OCI-LY3 (cell line): ENCODE results near the gene PSME4.
"Not testable (repeated sequence)": the region's sequence is repeated elsewhere in the genome, so short reads cannot be mapped to it uniquely, and the experiment has no call there.

Source experiments
- H2AFZ ChIP-seq: fragments of 200-600, 300-600 bp; shearing (Covaris generic); 2 replicates; pipeline ENCODE4 v1.6.0; 2014; ENCODE audit warnings: antibody characterized with exemption, low read depth, low read length
- H3K27ac ChIP-seq: fragments of 200-600, 300-600 bp; sonication (generic); 2 replicates; pipeline ENCODE4 v1.5.1; 2014; ENCODE audit warnings: mild to moderate bottlenecking, low read length, moderate library complexity, mixed read lengths
- H3K27me3 ChIP-seq: fragments of 200-600, 300-600 bp; sonication (generic); 2 replicates; pipeline ENCODE4 v1.6.1; 2014; ENCODE audit warnings: low read depth, low read length, mixed read lengths
- H3K36me3 ChIP-seq: fragments of 200-600, 300-600 bp; sonication (generic); replicated peaks from 2 replicates; pipeline ENCODE3; 2014; ENCODE audit warnings: low read depth, low read length, mixed read lengths
- H3K4me1 ChIP-seq: fragments of 300-600, 200-600 bp; sonication (generic); 2 replicates; pipeline ENCODE4 v1.6.1; 2014; ENCODE audit warnings: low read length, mixed read lengths
- H3K4me2 ChIP-seq: fragments of 200-600, 300-600 bp; sonication (generic); 2 replicates; pipeline ENCODE4 v1.6.1; 2014; ENCODE audit warnings: low read length, mixed read lengths
- H3K4me3 ChIP-seq: fragments of 300-600, 200-600 bp; sonication (generic); 2 replicates; pipeline ENCODE4 v1.5.1; 2014; ENCODE audit warnings: antibody characterized with exemption, mild to moderate bottlenecking, low read length, moderate library complexity
- H3K79me2 ChIP-seq: fragments of 300-600, 200-600 bp; shearing (Covaris generic); 2 replicates; pipeline ENCODE4 v1.6.1; 2014; ENCODE audit warnings: mild to moderate bottlenecking, low read length, mixed read lengths
- H3K9ac ChIP-seq: fragments of 300-600, 200-600 bp; shearing (Covaris generic); 2 replicates; pipeline ENCODE4 v1.6.0; 2014; ENCODE audit warnings: mild to moderate bottlenecking, low read length, moderate library complexity
- H3K9me3 ChIP-seq: fragments of 200-600, 300-600 bp; shearing (Covaris generic); 2 replicates; pipeline ENCODE4 v1.6.1; 2014; ENCODE audit warnings: low read length, mixed read lengths; ENCODE audit not compliant: insufficient read depth
- H4K20me1 ChIP-seq: fragments of 200-600, 300-600 bp; sonication (generic); 2 replicates; pipeline ENCODE4 v1.6.1; 2016; ENCODE audit warnings: low read length, mixed read lengths; ENCODE audit not compliant: insufficient read depth
- CTCF ChIP-seq: fragments of 200-600, 300-600 bp; sonication (generic); IDR thresholded peaks from 2 replicates; pipeline ENCODE4 v1.5.1; 2014; ENCODE audit warnings: antibody characterized with exemption, low read length, low read depth
- EZH2phosphoT487 ChIP-seq: fragments of 200-600 bp; shearing (Covaris generic); IDR thresholded peaks from 2 replicates; pipeline ENCODE4 v1.6.1; 2018; ENCODE audit warnings: antibody characterized with exemption, mixed run types, low read depth

Gene PSME4

GRCh38 chr2:53939656-53940055 is 31.1 kb downstream of the PSME4 start:
- Histone ChIP-seq H3K36me3 (peaks cover 15% of the 10 kb centered on the region), H3K4me3 (no peak overlapping the region), H3K9me3 (no peaks in the 10 kb centered on the region), H3K4me2 (no peak overlapping the region), H3K4me1 (peaks cover 17% of the 10 kb centered on the region), H3K79me2 (no peaks in the 10 kb centered on the region; the same call in 1 of the 2 replicates), H3K27me3 (no peaks in the 10 kb centered on the region), H2AFZ (no peak overlapping the region), H3K9ac (no peak overlapping the region), H4K20me1 (no peaks in the 10 kb centered on the region), H3K27ac (no peak overlapping the region)
- no peak for TF ChIP-seq EZH2phosphoT487
- TF ChIP-seq CTCF = no peak

GRCh38 chr2:53938904-53939303 is 31.9 kb downstream of the PSME4 start:
- TF ChIP-seq CTCF (no peak), EZH2phosphoT487 (no peak)
- Histone ChIP-seq H3K27ac (no peak overlapping the region), H3K4me1 (peaks cover 17% of the 10 kb centered on the region), H2AFZ (no peak overlapping the region), H3K4me2 (no peak overlapping the region), H3K9me3 (no peaks in the 10 kb centered on the region), H3K27me3 (no peaks in the 10 kb centered on the region), H3K36me3 (peaks cover 15% of the 10 kb centered on the region), H3K9ac (no peak overlapping the region), H3K79me2 (no peaks in the 10 kb centered on the region; the same call in 1 of the 2 replicates), H4K20me1 (no peaks in the 10 kb centered on the region), H3K4me3 (no peak overlapping the region)

- Histone ChIP-seq H3K4me2 (no peak overlapping the region), H4K20me1 (no peaks in the 10 kb centered on the region), H3K79me2 (no peaks in the 10 kb centered on the region), H3K36me3 (peaks cover 29% of the 10 kb centered on the region), H3K9ac (no peak overlapping the region), H3K4me3 (no peak overlapping the region), H2AFZ (no peak overlapping the region), H3K27ac (no peak overlapping the region), H3K4me1 (no peaks in the 10 kb centered on the region), H3K27me3 (no peaks in the 10 kb centered on the region), H3K9me3 (no peaks in the 10 kb centered on the region)
- TF ChIP-seq CTCF (no peak), EZH2phosphoT487 (no peak)
Measured at GRCh38 chr2:53933329-53933728, 37.5 kb downstream of the PSME4 start.

GRCh38 chr2:53926321-53926720 is 44.5 kb downstream of the PSME4 start:
- not testable (repeated sequence) for H3K9me3 ChIP-seq, H2AFZ ChIP-seq, H3K27ac ChIP-seq, H3K79me2 ChIP-seq, H3K27me3 ChIP-seq, H3K4me3 ChIP-seq, H4K20me1 ChIP-seq, H3K4me1 ChIP-seq, H3K9ac ChIP-seq, H3K4me2 ChIP-seq
- peaks cover 43% of the 10 kb centered on the region for H3K36me3 ChIP-seq

GRCh38 chr2:53913721-53914120 is 57.1 kb downstream of the PSME4 start:
- no peaks in the 10 kb centered on the region for H3K79me2 ChIP-seq
- H3K4me3 ChIP-seq = peak overlapping the region; percentile 29
- no peak overlapping the region for H2AFZ ChIP-seq
- H4K20me1 ChIP-seq = no peaks in the 10 kb centered on the region
- H3K27ac ChIP-seq = peak overlapping the region; percentile 51
- no peaks in the 10 kb centered on the region for H3K9me3 ChIP-seq
- peak overlapping the region; percentile 62 for H3K4me2 ChIP-seq
- H3K27me3 ChIP-seq = no peaks in the 10 kb centered on the region
- peaks cover 15% of the 10 kb centered on the region for H3K36me3 ChIP-seq
- peak overlapping the region; percentile 25 for H3K9ac ChIP-seq
- H3K4me1 ChIP-seq = peaks cover 17% of the 10 kb centered on the region
- TF ChIP-seq CTCF = no peak
- TF ChIP-seq EZH2phosphoT487 = no peak
